GM18873 (cell line): ENCODE data around the gene TOM1L2.

ENCODE experiments used
- ATAC-seq: cut with Tn5 transposase; IDR thresholded peaks from one replicate; pipeline ENCODE4 v1.9.1; 2021; ENCODE audit warnings: mild to moderate bottlenecking, moderate library complexity, moderate number of reproducible peaks; ENCODE audit not compliant: unreplicated experiment, low FRiP score

TOM1L2 gene

GRCh38 chr17:17972126-17972951 lies at the start of gene TOM1L2, which contains the start of gene DRC3:
Gene TOM1L2, minus strand, starts transcription at chr17:17972400. Its CDS starts 87 bp downstream, at chr17:17972313.
Gene DRC3, plus strand, starts transcription at chr17:17972862. Its CDS starts 4,737 bp downstream, at chr17:17977599.
- ATAC-seq = peak; percentile 91

GRCh38 chr17:18021372-18021771 lies 49.2 kb upstream of the TOM1L2 start:
- no peak for ATAC-seq

GRCh38 chr17:18020971-18021370 lies 48.8 kb upstream of the TOM1L2 start:
- ATAC-seq = no peak

GRCh38 chr17:18019838-18020154 lies 47.6 kb upstream of the TOM1L2 start:
- ATAC-seq = no peak

GRCh38 chr17:18018411-18018921 lies 46.3 kb upstream of the TOM1L2 start:
- ATAC-seq = no peak

- no peak for ATAC-seq
These were observed 45.8 kb upstream of the TOM1L2 start for GRCh38 chr17:18017958-18018357.

- no peak for ATAC-seq
These were observed 44.2 kb upstream of the TOM1L2 start for GRCh38 chr17:18016426-18016825.

GRCh38 chr17:18015593-18015992 lies 43.4 kb upstream of the TOM1L2 start:
- no peak for ATAC-seq

- ATAC-seq = no peak
These were observed 41.8 kb upstream of the TOM1L2 start for GRCh38 chr17:18014006-18014405.

- no peak for ATAC-seq
These were observed 39.1 kb upstream of the TOM1L2 start for GRCh38 chr17:18011286-18011685.

- ATAC-seq = no peak
These were observed 37.6 kb upstream of the TOM1L2 start for GRCh38 chr17:18009609-18010420.

- ATAC-seq = no peak
These were observed 36.5 kb upstream of the TOM1L2 start for GRCh38 chr17:18008496-18009268.

GRCh38 chr17:18006495-18007239 lies 34.5 kb upstream of the TOM1L2 start:
- ATAC-seq = no peak

GRCh38 chr17:18005496-18005895 lies 33.3 kb upstream of the TOM1L2 start:
- no peak for ATAC-seq

- ATAC-seq = no peak
These were observed 32.7 kb upstream of the TOM1L2 start for GRCh38 chr17:18004884-18005305.

GRCh38 chr17:18004345-18004744 lies 32.1 kb upstream of the TOM1L2 start:
- ATAC-seq = no peak

- ATAC-seq = no peak
These were observed 30.0 kb upstream of the TOM1L2 start for GRCh38 chr17:18002171-18002570.

GRCh38 chr17:18000030-18000408 lies 27.8 kb upstream of the TOM1L2 start:
- no peak for ATAC-seq

- ATAC-seq = no peak
These were observed 27.3 kb upstream of the TOM1L2 start for GRCh38 chr17:17999364-18000029.
